Dedifferentiated amniotic fluid mesenchymal stem cell (primary cell): Measurements from ENCODE around the gene LSG1.
"Not testable (repeated sequence)": the region's sequence is repeated elsewhere in the genome, so short reads cannot be mapped to it uniquely, and the experiment has no call there.

Experiments
- DNase-seq: peaks from one replicate; pipeline ENCODE4 v3.0.0-alpha.2; 2016; ENCODE audit errors: extremely low spot score

LSG1 gene

GRCh38 chr3:194657439-194657838, 14.6 kb downstream of the LSG1 start:
- DNase-seq: no peak

GRCh38 chr3:194654443-194654842, 17.5 kb downstream of the LSG1 start:
- DNase-seq: no peak

- no peak for DNase-seq
These were observed 24.2 kb downstream of the LSG1 start for GRCh38 chr3:194647747-194648146.

- DNase-seq: no peak
These were observed 29.2 kb downstream of the LSG1 start for GRCh38 chr3:194642769-194643168.

- DNase-seq: no peak
These were observed 31.2 kb downstream of the LSG1 start for GRCh38 chr3:194640829-194641228.

- DNase-seq: no peak
These were observed 32.9 kb downstream of the LSG1 start for GRCh38 chr3:194638991-194639605.

- DNase-seq: no peak
These were observed 34.2 kb downstream of the LSG1 start for GRCh38 chr3:194637541-194638400.

- DNase-seq: no peak
These were observed 34.9 kb downstream of the LSG1 start for GRCh38 chr3:194637066-194637465.

- DNase-seq: peak; percentile 54
These were observed 38.5 kb downstream of the LSG1 start, which contains the start of gene TMEM44 for GRCh38 chr3:194633349-194634004. TMEM44 (minus strand) TSS chr3:194633419; CDS start chr3:194633215, 204 bp downstream.

- DNase-seq: no peak
These were observed 39.1 kb downstream of the LSG1 start for GRCh38 chr3:194632809-194633348.

GRCh38 chr3:194632226-194632808, 39.7 kb downstream of the LSG1 start:
- DNase-seq: no peak

- no peak for DNase-seq
These were observed 40.3 kb downstream of the LSG1 start for GRCh38 chr3:194631696-194632095.

- DNase-seq: not testable (repeated sequence)
These were observed 41.3 kb downstream of the LSG1 start for GRCh38 chr3:194630681-194631080.

- no peak for DNase-seq
These were observed 47.0 kb downstream of the LSG1 start for GRCh38 chr3:194624956-194625355.

- DNase-seq: no peak
These were observed 48.3 kb downstream of the LSG1 start for GRCh38 chr3:194623449-194624290.

GRCh38 chr3:194622621-194623340, 49.2 kb downstream of the LSG1 start:
- DNase-seq: no peak

GRCh38 chr3:194621947-194622346, 50.0 kb downstream of the LSG1 start:
- no peak for DNase-seq

GRCh38 chr3:194620196-194620595, 51.8 kb downstream of the LSG1 start:
- DNase-seq: no peak

GRCh38 chr3:194619741-194620140, 52.2 kb downstream of the LSG1 start:
- no peak for DNase-seq

GRCh38 chr3:194618858-194619608, 53.0 kb downstream of the LSG1 start:
- DNase-seq: no peak
